SKM-1 treated with dmso at 0.1 percent for 144 hours (cell line): ENCODE results near the gene MBD3.

Experiments used
- DNase-seq: peaks from one replicate; lab custom pipeline; 2025; ENCODE audit not compliant: unreplicated experiment; lab: John Stamatoyannopoulos, UW

Gene MBD3

DNA sequence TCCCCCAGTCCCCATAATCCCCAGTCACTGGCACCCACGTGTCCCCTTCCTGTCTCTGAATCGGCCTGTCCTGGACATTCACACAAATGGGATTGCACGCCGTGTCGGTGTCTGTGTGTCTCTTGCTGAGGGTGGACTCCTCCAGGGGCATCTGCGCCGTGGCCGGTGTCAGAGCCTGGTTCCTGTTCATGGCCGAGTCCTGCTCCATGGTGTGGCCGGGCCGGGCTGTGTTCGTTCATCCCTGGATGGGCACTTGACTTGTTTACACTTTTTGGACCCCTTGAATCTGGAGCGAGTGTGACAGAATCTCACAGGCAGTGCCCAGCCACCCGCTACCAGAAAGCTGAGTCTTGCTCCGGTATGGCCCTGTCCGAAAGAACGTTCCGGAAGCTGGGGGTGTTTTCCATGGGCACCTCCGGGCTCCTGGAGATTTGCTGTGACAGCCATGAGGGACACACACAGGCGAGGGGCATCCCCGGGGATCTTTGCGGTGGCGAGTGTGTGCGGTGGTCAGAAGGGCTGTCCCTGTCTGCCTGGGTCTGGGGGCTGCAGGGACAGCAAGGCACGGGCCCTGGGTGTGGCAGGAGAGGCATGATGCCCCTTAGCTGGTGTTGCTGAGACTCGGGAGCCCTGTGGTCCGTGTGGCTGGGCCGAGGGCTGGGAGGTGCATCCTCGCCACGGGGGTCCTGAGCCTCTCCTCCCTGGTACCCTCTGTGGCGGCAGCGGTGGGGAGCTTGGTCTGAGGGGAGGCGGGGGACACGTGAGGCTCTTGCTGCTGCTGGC is 18.1 kb downstream of the MBD3 start:
- DNase-seq, result no peak

DNA sequence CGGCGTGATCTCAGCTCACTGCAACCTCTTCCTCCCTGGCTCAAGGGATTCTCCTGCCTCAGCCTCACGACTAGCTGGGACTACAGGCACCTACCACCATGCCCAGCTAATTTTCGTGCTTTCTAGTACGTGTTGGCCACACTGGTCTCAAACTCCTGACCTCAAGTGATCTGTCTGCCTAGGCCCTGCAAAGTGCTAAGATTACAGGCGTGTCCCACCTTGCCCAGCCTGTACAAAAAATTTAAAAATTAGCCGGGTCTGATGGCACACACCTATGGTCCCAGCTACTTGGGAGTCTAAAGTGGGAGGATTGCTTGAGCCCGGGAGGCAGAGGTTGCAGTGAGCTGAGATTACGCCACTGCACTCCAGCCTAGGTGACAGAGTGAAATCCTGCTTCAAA is 19.9 kb downstream of the MBD3 start:
- DNase-seq, result no peak

GRCh38 chr19:1571358-1571757 is 21.3 kb downstream of the MBD3 start:
- no peak for DNase-seq

DNA sequence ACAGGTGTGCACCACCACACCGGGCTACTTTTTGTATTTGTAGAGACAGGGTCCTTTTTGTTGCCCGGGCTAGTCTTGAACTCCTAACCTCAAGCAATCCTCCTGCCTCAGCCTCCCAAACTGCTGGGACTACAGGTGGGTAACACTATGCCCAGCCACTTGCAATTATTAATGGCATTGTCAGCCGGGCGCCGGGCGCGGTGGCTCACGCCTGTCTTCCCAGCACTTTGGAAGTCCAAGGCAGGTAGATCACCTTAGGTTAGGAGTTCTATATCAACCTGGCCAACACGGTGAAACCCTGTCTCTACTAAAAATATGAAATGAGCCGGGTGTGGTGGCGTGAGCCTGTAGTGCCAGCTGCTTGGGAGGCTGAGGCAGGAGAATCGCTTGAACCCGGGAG is 21.8 kb downstream of the MBD3 start:
- no peak for DNase-seq

GRCh38 chr19:1569997-1570396 is 22.7 kb downstream of the MBD3 start:
- no peak for DNase-seq

- DNase-seq, result peak; percentile 39
These were observed 24.2 kb downstream of the MBD3 start, which contains the start of gene MEX3D for GRCh38 chr19:1568320-1569019. MEX3D (minus strand) TSS chr19:1568325; CDS start chr19:1568058, 267 bp downstream.

GRCh38 chr19:1567848-1568227 is 24.8 kb downstream of the MBD3 start:
- no peak for DNase-seq

DNA sequence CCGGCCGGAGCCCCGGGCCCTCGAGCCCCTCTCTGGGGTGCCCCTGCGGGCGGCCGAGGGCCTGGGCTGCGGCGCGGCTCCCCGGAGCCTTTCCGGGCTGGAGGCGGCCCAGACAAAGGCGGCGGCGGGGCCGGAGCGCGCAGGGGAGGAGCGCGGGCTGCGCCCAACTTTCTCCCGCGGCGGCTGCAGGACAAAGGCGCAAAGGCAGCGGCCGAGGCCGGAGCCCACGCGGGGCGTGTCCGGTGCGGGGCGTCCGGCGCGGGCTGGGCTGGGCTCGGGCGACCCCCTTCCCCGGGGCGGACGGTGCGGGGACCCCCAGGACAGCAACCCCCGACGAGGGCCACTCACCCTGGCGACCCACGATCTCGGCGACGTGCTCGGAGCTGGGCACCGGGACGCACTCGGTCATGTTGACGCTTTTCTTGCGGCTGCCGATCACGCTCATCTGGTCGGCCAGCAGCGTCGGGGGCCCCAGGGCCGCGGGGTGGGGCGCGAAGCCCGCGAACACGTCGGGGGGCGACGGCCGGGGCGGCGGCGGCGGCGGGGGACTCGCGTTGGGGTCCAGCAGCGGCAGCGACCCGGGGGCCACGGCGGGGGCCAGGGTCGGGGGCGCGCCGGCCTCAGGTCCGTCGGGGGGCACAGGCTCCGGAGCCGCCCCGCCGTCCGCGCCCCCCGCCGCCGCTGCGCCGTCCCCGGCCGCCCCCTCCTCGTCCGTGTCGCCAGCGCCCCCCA is 25.4 kb downstream of the MBD3 start:
- DNase-seq, result no peak

GRCh38 chr19:1566392-1567115 is 26.1 kb downstream of the MBD3 start:
- DNase-seq, result no peak

DNA sequence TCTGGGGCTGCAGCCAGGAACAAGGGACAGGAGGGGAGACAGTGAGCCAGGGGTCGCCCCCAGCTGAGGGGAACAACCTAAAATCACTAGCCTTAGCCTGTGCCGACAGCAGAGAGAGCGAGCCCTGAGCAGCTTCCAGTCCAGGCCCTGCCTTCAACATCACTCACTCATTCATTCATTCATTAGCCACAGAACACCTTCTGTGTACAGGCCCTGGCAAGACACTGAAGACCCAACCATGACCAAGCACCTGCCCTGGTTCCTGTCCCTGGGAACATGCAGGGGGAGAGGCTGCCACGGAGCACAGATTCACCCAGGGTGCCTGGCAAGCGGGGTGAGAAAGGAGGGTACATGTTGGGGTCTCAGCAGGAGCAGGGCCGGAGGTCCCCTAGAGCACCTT is 29.4 kb downstream of the MBD3 start:
- no peak for DNase-seq

DNA sequence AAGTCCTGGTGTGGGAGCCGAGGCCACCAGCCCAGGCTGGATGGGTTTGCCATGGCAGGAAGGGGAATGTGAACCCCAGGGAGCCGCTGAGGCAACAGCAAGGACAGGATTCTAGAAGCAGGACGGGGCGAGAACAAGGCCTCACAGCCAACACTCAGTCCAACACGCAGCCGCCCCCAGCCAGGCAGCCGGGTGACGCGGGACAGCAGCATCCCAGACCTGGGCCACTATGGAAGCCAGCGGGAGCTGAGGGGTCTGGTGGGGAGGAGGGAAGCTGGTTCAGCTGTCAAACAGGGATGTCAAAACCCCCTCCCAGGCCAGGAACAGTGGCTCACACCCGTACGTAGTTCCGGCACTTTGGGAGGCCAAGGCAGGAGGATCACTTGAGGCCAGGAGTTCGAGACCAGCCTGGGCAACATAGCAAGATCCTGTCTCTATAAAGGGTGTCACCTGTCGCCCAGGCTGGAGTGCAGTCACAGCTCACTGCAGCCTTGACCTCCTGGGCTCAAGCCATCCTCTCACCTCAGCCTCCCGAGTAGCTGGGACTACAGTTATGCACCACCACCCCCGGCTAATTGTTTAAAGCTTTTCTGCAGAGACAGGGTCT is 31.3 kb downstream of the MBD3 start:
- DNase-seq, result no peak

- DNase-seq, result no peak
These were observed 32.3 kb downstream of the MBD3 start for GRCh38 chr19:1560286-1560882.

- DNase-seq, result no peak
These were observed 34.1 kb downstream of the MBD3 start for GRCh38 chr19:1558552-1558951.

DNA sequence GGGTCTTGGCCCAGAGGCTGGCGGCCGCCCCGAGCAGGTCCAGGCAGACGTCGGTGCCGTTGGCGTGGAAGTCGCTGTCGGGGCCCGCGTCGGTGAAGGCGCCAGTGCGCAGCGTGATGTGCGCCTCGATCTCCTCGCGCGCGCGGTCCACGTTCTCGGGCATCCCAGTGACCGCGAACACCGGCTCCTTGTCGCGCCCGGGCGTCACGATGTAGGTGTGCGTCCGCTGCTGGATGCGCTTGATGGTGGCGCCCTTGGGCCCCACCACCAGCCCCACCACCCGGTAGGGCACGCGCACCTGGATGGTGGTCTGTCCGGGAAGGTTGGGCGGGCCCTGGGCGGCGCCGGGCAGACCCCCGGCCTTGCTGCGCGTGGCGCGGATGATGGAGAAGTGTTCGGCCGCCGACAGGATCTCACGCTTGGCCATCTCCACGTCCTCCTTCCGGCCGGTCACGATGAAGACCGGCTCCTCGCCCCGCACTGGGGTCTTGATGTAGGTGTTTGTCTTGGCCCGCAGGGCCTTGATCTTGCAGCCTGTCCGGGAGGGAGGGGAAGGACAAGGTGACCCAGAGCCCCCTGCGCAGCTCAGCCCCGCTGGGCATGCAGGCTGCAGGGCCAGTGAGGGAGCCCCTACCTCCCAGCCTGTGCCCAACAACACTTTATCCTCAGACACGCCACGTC is 36.1 kb downstream of the MBD3 start:
- DNase-seq, result no peak

- no peak for DNase-seq
These were observed 36.9 kb downstream of the MBD3 start for GRCh38 chr19:1555487-1556389.

- DNase-seq, result no peak
These were observed 37.7 kb downstream of the MBD3 start for GRCh38 chr19:1554968-1555367.

GRCh38 chr19:1553415-1553814 is 39.2 kb downstream of the MBD3 start:
- DNase-seq, result no peak

GRCh38 chr19:1551068-1552040 is 41.3 kb downstream of the MBD3 start:
- no peak for DNase-seq
